A549 (cell line): Measurements from ENCODE around the gene ESYT2.

Experiments
- FOSL2 ChIP-seq, 2 experiments: fragments of 450-650 bp in 1 of 2; fragments of >200 bp in 1 of 2; sonication (Bioruptor Twin) in 1 of 2; formaldehyde crosslinking; IDR thresholded peaks; 2 replicates each; pipeline versions ENCODE4 v1.5.0 to v1.6.1; 2016 to 2020; ENCODE audit warnings: mild to moderate bottlenecking in 1 of 2, moderate library complexity in 1 of 2
- MAFK ChIP-seq: fragments of 450-650 bp; IDR thresholded peaks from 2 replicates; pipeline ENCODE4 v1.6.1; 2014; ENCODE audit not compliant: partially characterized antibody
- MAX ChIP-seq: IDR thresholded peaks from 2 replicates; pipeline ENCODE4 v1.6.1; 2012
- MAZ ChIP-seq: fragments of 150-350 bp; IDR thresholded peaks from 2 replicates; pipeline ENCODE4 v1.6.1; 2014; ENCODE audit warnings: antibody characterized with exemption, low read depth, low read length, borderline replicate concordance
- POLR2AphosphoS2 ChIP-seq: conservative IDR thresholded peaks from 2 replicates; pipeline ENCODE4 v1.6.1; 2012; ENCODE audit warnings: low read length, improper control_type of control experiment, inconsistent platforms
- RAD21 ChIP-seq, 2 experiments: fragments of >200 bp in 1 of 2; sonication (Bioruptor Twin) in 1 of 2; formaldehyde crosslinking in 1 of 2; IDR thresholded peaks in 1 of 2; conservative IDR thresholded peaks in 1 of 2; 2 replicates in 1 of 2; 3 replicates in 1 of 2; pipeline ENCODE4 v1.6.1; 2012 to 2018; ENCODE audit warnings: inconsistent platforms in 1 of 2
- RNF2 ChIP-seq: fragments of 200-600 bp; sonication (generic); IDR thresholded peaks from 2 replicates; pipeline ENCODE4 v1.6.1; 2016; ENCODE audit warnings: low read depth, mild to moderate bottlenecking, antibody characterized with exemption, moderate library complexity, borderline replicate concordance
- TF ChIP-seq, protein P1 (sequence below): fragments of >200 bp; sonication (Bioruptor Twin); formaldehyde crosslinking; IDR thresholded peaks from 3 replicates; pipeline ENCODE4 v1.5.1; 2016
- TF ChIP-seq, protein P2 (sequence below): fragments of 150-350 bp; IDR thresholded peaks from 2 replicates; pipeline ENCODE4 v1.6.1; 2014; ENCODE audit warnings: low read depth, mild to moderate bottlenecking, low read length
- TF ChIP-seq, protein P3 (sequence below): fragments of 250-450 bp; sonication (Bioruptor Pico); IDR thresholded peaks from 2 replicates; pipeline ENCODE4 v1.5.0; 2021; ENCODE audit warnings: mild to moderate bottlenecking, moderate library complexity, borderline replicate concordance

DNA sequence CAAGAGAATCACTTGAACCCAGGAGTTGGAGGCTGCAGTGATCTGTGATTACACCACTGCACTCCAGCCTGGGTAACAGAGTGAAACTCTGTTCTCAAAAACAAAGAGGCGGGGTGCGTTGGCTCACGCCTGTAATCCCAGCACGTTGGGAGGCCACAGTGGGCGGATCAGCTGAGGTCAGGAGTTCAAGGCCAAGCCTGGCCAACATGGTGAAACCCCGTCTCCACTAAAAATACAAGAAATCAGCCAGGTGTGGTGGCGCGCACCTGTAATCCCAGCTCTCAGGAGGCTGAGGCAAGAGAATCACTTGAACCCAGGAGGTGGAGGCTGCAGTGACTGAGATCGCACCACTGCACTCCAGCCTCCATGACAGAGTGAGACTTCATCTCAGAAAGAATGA, 82.4 kb downstream of the ESYT2 start:
- TF ChIP-seq RAD21 (conservative IDR thresholded peaks at IDR 0.05 in 1 of 2, IDR thresholded peaks at IDR 0.05 in 1 of 2) (no peak), RNF2 (no peak), FOSL2 (IDR thresholded peaks at IDR 0.05) (no peak), FOSL2 (CRISPR knock-in tag; IDR thresholded peaks at IDR 0.05) (no peak), MAFK (no peak), POLR2AphosphoS2 (no peak), MAX (no peak), MAZ (no peak)
- TF ChIP-seq, protein P1, sequence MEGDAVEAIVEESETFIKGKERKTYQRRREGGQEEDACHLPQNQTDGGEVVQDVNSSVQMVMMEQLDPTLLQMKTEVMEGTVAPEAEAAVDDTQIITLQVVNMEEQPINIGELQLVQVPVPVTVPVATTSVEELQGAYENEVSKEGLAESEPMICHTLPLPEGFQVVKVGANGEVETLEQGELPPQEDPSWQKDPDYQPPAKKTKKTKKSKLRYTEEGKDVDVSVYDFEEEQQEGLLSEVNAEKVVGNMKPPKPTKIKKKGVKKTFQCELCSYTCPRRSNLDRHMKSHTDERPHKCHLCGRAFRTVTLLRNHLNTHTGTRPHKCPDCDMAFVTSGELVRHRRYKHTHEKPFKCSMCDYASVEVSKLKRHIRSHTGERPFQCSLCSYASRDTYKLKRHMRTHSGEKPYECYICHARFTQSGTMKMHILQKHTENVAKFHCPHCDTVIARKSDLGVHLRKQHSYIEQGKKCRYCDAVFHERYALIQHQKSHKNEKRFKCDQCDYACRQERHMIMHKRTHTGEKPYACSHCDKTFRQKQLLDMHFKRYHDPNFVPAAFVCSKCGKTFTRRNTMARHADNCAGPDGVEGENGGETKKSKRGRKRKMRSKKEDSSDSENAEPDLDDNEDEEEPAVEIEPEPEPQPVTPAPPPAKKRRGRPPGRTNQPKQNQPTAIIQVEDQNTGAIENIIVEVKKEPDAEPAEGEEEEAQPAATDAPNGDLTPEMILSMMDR = no peak
- TF ChIP-seq, protein P2, sequence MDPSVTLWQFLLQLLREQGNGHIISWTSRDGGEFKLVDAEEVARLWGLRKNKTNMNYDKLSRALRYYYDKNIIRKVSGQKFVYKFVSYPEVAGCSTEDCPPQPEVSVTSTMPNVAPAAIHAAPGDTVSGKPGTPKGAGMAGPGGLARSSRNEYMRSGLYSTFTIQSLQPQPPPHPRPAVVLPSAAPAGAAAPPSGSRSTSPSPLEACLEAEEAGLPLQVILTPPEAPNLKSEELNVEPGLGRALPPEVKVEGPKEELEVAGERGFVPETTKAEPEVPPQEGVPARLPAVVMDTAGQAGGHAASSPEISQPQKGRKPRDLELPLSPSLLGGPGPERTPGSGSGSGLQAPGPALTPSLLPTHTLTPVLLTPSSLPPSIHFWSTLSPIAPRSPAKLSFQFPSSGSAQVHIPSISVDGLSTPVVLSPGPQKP = no peak
- TF ChIP-seq, protein P3, sequence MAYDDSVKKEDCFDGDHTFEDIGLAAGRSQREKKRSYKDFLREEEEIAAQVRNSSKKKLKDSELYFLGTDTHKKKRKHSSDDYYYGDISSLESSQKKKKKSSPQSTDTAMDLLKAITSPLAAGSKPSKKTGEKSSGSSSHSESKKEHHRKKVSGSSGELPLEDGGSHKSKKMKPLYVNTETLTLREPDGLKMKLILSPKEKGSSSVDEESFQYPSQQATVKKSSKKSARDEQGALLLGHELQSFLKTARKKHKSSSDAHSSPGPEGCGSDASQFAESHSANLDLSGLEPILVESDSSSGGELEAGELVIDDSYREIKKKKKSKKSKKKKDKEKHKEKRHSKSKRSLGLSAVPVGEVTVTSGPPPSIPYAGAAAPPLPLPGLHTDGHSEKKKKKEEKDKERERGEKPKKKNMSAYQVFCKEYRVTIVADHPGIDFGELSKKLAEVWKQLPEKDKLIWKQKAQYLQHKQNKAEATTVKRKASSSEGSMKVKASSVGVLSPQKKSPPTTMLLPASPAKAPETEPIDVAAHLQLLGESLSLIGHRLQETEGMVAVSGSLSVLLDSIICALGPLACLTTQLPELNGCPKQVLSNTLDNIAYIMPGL (CRISPR knock-in tag) = no peak
